OCI-LY3 (cell line): Measurements from ENCODE around the gene EIF3F.

Experiments used
- H2AFZ ChIP-seq: fragments of 200-600, 300-600 bp; shearing (Covaris generic); 2 replicates; pipeline ENCODE4 v1.6.0; 2014; ENCODE audit warnings: antibody characterized with exemption, low read depth, low read length
- H3K27ac ChIP-seq: fragments of 200-600, 300-600 bp; sonication (generic); 2 replicates; pipeline ENCODE4 v1.5.1; 2014; ENCODE audit warnings: mild to moderate bottlenecking, low read length, moderate library complexity, mixed read lengths
- H3K27me3 ChIP-seq: fragments of 200-600, 300-600 bp; sonication (generic); 2 replicates; pipeline ENCODE4 v1.6.1; 2014; ENCODE audit warnings: low read depth, low read length, mixed read lengths
- H3K36me3 ChIP-seq: fragments of 200-600, 300-600 bp; sonication (generic); replicated peaks from 2 replicates; pipeline ENCODE3; 2014; ENCODE audit warnings: low read depth, low read length, mixed read lengths
- H3K4me1 ChIP-seq: fragments of 300-600, 200-600 bp; sonication (generic); 2 replicates; pipeline ENCODE4 v1.6.1; 2014; ENCODE audit warnings: low read length, mixed read lengths
- H3K4me2 ChIP-seq: fragments of 200-600, 300-600 bp; sonication (generic); 2 replicates; pipeline ENCODE4 v1.6.1; 2014; ENCODE audit warnings: low read length, mixed read lengths
- H3K4me3 ChIP-seq: fragments of 300-600, 200-600 bp; sonication (generic); 2 replicates; pipeline ENCODE4 v1.5.1; 2014; ENCODE audit warnings: antibody characterized with exemption, mild to moderate bottlenecking, low read length, moderate library complexity
- H3K79me2 ChIP-seq: fragments of 300-600, 200-600 bp; shearing (Covaris generic); 2 replicates; pipeline ENCODE4 v1.6.1; 2014; ENCODE audit warnings: mild to moderate bottlenecking, low read length, mixed read lengths
- H3K9ac ChIP-seq: fragments of 300-600, 200-600 bp; shearing (Covaris generic); 2 replicates; pipeline ENCODE4 v1.6.0; 2014; ENCODE audit warnings: mild to moderate bottlenecking, low read length, moderate library complexity
- H3K9me3 ChIP-seq: fragments of 200-600, 300-600 bp; shearing (Covaris generic); 2 replicates; pipeline ENCODE4 v1.6.1; 2014; ENCODE audit warnings: low read length, mixed read lengths; ENCODE audit not compliant: insufficient read depth
- H4K20me1 ChIP-seq: fragments of 200-600, 300-600 bp; sonication (generic); 2 replicates; pipeline ENCODE4 v1.6.1; 2016; ENCODE audit warnings: low read length, mixed read lengths; ENCODE audit not compliant: insufficient read depth
- CTCF ChIP-seq: fragments of 200-600, 300-600 bp; sonication (generic); IDR thresholded peaks from 2 replicates; pipeline ENCODE4 v1.5.1; 2014; ENCODE audit warnings: antibody characterized with exemption, low read length, low read depth
- EZH2phosphoT487 ChIP-seq: fragments of 200-600 bp; shearing (Covaris generic); IDR thresholded peaks from 2 replicates; pipeline ENCODE4 v1.6.1; 2018; ENCODE audit warnings: antibody characterized with exemption, mixed run types, low read depth

Gene EIF3F

GRCh38 chr11:8021920-8022319, 34.8 kb downstream of the EIF3F start:
- H3K4me2 ChIP-seq: no peak overlapping the region
- no peak overlapping the region for H2AFZ ChIP-seq
- H3K27me3 ChIP-seq: peaks cover 2% of the 10 kb centered on the region; the same call in 1 of the 2 replicates
- no peak overlapping the region for H3K4me3 ChIP-seq
- H3K79me2 ChIP-seq: no peaks in the 10 kb centered on the region
- no peak for TF ChIP-seq EZH2phosphoT487
- no peaks in the 10 kb centered on the region for H4K20me1 ChIP-seq
- H3K36me3 ChIP-seq: no peaks in the 10 kb centered on the region
- no peak overlapping the region for H3K9ac ChIP-seq
- no peak overlapping the region for H3K27ac ChIP-seq
- no peaks in the 10 kb centered on the region for H3K4me1 ChIP-seq
- no peaks in the 10 kb centered on the region for H3K9me3 ChIP-seq

GRCh38 chr11:8022876-8023275, 35.7 kb downstream of the EIF3F start:
- no peak overlapping the region for H3K4me2 ChIP-seq
- no peaks in the 10 kb centered on the region for H4K20me1 ChIP-seq
- TF ChIP-seq EZH2phosphoT487 (no peak), CTCF (no peak)
- H2AFZ ChIP-seq: no peak overlapping the region
- H3K9me3 ChIP-seq: no peaks in the 10 kb centered on the region
- no peaks in the 10 kb centered on the region for H3K36me3 ChIP-seq
- H3K9ac ChIP-seq: no peak overlapping the region
- no peaks in the 10 kb centered on the region for H3K4me1 ChIP-seq
- no peak overlapping the region for H3K27ac ChIP-seq
- no peaks in the 10 kb centered on the region for H3K27me3 ChIP-seq
- no peaks in the 10 kb centered on the region for H3K79me2 ChIP-seq
- H3K4me3 ChIP-seq: no peak overlapping the region

GRCh38 chr11:8023831-8024555, 36.9 kb downstream of the EIF3F start:
- no peaks in the 10 kb centered on the region for H3K4me1 ChIP-seq
- no peak overlapping the region for H3K4me3 ChIP-seq
- no peak overlapping the region for H3K4me2 ChIP-seq
- H4K20me1 ChIP-seq: no peaks in the 10 kb centered on the region
- H3K9ac ChIP-seq: no peak overlapping the region
- H3K27me3 ChIP-seq: peaks cover 7% of the 10 kb centered on the region
- no peaks in the 10 kb centered on the region for H3K9me3 ChIP-seq
- H3K36me3 ChIP-seq: no peaks in the 10 kb centered on the region
- TF ChIP-seq CTCF (no peak), EZH2phosphoT487 (no peak)
- H3K79me2 ChIP-seq: no peaks in the 10 kb centered on the region
- H2AFZ ChIP-seq: no peak overlapping the region
- no peak overlapping the region for H3K27ac ChIP-seq

- Histone ChIP-seq H3K9me3 (no peaks in the 10 kb centered on the region), H3K79me2 (no peaks in the 10 kb centered on the region), H3K4me2 (no peak overlapping the region), H3K36me3 (no peaks in the 10 kb centered on the region), H3K9ac (no peak overlapping the region), H3K4me3 (no peak overlapping the region), H4K20me1 (no peaks in the 10 kb centered on the region), H3K4me1 (no peaks in the 10 kb centered on the region), H3K27me3 (peaks cover 8% of the 10 kb centered on the region), H2AFZ (no peak overlapping the region), H3K27ac (no peak overlapping the region)
- TF ChIP-seq EZH2phosphoT487: no peak
- no peak for TF ChIP-seq CTCF
Observed at GRCh38 chr11:8025123-8025522, 38.0 kb downstream of the EIF3F start.
